ELF-1 (cell line): ENCODE measurements around the gene FOXO1.

Source experiments
- DNase-seq: peaks from one replicate; pipeline ENCODE4 v3.0.0-alpha.2; 2016; ENCODE audit warnings: low read depth, low spot score

FOXO1 gene

DNA sequence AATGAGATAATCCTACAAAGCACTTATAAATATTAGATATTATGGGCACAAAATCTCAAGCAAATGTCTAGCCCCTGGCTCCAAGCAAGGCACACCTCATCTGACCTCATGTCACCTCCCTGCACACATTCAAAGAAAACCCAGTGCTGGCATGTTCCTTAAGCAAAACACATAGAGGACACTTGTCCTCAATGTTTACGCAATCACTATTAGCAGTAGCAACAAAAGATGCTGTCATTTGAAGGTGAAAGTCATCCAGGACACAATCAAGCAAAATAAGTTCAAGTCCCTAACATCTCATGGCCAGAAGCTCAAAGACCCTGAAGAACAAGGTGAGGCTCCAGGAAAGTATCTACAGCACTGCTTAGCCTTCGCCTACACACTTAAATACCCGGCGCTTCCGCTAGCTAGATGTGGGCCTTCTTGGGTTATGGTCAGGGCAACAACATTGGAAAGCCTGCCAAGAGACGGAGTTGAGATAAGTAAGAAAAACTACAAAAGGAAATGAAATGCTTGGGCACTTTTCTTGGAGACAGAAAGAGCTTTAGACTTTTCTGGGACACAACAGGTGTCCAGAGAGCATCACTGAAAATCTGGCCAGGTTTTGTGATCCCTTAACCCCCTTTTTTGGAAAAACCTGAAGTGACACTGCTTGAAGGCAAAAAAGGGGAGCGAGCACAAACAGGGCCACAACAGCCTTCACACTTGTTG is 85.7 kb downstream of the FOXO1 start:
- no peak for DNase-seq

GRCh38 chr13:40579535-40579934 is 86.9 kb downstream of the FOXO1 start:
- no peak for DNase-seq

DNA sequence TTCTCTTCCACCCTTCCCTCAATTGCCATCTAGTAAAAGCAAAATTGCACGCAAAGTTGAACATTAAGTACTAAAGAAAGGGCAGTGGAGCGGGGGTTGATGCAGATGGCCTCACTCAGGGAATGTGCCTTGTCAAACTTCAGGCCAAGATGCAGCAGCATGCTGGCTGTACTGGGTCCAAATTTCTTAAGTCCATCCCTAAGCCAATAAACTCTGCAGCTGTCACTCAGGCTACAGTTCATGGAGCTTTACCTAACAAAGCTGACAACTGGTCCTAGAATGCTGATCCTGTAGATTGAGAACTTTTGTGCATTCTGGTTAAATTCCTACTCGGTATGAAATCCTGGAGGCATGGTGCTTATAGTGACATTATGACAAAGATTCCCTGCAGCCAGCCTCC is 88.4 kb downstream of the FOXO1 start:
- DNase-seq, result no peak

DNA sequence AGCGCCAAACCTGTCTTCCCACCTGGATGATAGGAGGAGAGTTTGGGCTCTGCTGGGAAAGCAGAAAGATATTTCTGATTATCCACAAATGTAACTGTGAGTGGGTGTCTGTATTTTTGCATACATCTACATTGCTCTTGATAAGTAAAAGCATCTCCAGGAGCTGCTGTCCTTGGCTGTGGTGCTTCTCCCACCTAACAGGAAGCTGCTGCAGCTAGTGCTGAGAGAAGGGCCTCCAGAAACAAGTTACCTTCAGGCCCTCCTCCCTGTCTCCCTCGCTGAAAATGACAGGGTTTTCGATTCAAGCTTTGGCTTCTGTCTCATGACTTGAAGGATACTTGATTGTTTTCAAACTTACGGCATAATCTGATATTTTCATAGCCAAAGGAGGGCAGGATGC is 90.1 kb downstream of the FOXO1 start:
- no peak for DNase-seq

DNA sequence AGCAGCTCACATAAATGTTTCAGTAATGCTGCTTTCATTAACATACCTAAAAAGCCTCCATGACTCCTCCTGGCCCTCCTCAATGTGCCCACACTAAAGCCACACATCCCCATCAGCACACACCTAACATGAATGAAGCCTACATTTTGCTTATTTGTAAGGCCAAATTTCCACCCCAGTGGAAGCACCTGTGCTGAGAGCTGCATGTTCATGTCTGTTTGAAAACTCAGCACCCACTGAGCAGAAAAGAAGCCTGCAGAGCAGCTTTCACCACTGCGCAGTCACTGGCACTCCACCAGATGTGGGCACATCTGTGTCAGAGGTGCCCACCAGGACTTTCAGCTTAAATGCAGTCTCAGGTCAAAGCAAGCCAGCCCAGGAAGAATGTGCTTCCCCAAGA is 93.5 kb downstream of the FOXO1 start:
- DNase-seq, result no peak

GRCh38 chr13:40571338-40571963 is 95.0 kb downstream of the FOXO1 start:
- no peak for DNase-seq

- DNase-seq, result no peak
Observed at GRCh38 chr13:40570930-40571329, 95.5 kb downstream of the FOXO1 start.

DNA sequence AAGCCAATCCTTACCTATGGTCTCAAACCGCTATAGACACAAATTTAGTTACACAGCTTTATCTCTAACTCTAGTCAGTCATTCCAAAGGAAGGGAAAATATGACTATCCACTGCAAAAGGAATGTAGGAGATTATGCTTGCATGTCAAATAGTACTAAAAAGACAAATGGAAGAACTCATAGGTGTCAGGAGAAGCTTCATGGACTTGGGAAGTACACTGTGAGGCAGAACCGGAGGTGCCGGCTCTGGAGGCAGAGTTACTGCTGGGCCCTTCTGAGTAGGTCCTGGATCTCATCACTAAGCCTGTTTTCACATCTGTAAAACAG is 97.5 kb downstream of the FOXO1 start:
- DNase-seq, result no peak

DNA sequence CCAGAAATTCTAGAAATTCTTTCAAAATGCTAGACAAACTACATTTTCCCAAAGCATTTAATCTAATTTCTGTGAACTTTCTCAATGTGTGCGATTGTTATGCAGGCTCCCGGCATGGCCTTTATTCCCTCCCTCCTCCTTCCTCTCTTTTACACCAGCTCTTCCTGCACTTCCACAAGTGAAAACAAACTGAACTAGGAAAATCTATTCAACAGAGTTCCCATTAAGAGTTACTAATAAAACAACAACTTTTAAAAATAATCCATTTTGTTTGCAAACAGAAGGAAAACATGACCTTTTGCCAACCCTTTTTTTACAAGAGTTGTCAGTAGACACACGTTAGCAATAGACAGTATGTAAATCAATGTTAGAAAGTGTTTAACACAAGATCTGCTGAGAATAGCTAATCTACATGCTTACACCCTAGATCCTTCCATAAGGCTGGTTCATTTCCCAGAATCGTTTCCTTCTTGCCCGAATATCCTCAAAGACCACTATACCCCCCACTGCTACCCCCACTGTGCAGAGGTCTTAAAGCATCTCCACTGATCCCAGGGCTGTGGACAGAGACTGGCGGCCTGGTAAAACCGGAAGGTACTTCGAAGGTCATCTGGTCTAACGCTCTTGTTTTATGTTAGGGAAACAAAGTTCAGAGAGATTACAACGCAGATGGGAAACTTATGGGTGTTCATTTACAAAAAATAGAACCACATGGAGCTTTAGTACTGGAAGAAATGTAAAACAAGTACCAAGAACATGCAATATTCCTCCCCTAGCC is 98.0 kb downstream of the FOXO1 start:
- no peak for DNase-seq

GRCh38 chr13:40566811-40567210 is 99.6 kb downstream of the FOXO1 start:
- DNase-seq, result no peak

- no peak for DNase-seq
Observed at GRCh38 chr13:40565282-40566148, 100.9 kb downstream of the FOXO1 start.

GRCh38 chr13:40564342-40565001 is 102.0 kb downstream of the FOXO1 start:
- DNase-seq, result no peak

GRCh38 chr13:40563350-40564125 is 102.9 kb downstream of the FOXO1 start:
- DNase-seq, result no peak

DNA sequence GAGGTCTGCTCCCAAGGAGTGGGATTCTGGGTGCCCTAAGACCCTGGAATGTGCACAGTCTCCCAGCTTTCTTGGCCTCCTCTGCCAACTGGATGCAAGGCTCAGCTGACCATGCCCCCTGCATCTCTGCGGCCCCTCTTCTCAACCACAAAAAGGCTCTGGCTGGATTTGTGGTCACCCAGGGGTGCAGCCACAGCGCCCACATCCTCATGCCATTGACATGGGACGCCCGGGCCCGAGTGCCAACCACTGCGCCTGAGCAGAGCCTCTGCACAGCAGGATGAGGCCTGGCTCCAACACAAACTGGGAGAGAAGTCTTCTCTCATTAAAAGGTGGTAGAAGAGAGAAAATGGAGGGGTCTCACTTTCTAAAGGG is 103.5 kb downstream of the FOXO1 start:
- no peak for DNase-seq

- DNase-seq, result no peak
Observed at GRCh38 chr13:40559915-40560314, 106.5 kb downstream of the FOXO1 start.

DNA sequence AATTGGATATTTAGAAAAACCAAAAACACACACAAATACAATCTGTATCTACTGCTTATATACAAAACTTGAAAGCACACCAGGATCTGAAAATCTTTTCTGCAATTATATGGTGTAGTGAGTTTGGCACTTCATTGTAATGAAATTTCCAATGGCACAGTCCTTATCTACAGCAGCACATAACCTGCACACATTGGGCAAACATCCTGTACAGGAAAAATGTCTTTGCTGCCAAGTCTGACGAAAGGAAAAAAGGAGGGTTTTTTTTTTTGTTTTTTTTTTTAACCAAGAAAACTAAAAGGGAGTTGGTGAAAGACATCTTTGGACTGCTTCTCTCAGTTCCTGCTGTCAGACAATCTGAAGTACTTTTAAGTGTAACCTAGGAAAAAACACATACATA is 107.8 kb downstream of the FOXO1 start:
- no peak for DNase-seq

- no peak for DNase-seq
Observed at GRCh38 chr13:40556453-40556852, 110.0 kb downstream of the FOXO1 start.

DNA sequence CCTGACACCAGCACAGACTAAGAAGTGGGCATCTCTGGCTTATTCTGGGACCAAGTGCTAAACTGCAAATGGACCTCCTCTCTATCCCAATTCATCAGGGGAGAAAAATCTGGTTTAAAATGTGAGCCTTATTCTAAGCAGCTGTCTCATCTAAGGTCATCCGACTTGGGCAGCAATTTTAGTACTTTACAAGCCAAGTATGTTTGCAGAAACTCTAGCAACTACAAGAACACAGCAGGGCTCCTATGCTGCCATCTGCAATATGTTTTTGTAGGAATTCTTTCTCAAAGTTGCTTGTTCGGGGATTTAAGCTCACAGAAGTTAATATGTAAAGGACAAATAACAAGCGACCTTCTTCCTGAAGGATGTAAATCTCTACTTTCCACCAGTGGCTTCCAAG is 113.1 kb downstream of the FOXO1 start:
- DNase-seq, result no peak

DNA sequence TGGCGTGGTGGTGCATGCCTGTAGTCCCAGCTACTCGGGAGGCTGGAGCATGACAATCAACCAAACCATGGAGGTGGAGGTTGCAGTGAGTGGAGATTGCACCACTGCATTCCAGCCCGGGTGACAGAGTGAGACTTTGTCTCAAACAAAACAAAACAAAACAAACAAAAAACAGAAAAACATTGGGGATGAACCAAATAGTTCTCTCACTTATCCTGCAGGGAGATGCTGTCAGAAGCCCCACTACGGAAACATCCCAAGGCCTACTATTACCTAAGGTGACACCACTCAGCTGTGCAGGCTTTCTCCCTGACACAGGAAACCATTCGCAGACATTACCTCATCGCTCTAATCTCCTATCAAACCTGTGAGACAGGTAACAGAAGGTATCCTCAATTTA is 113.5 kb downstream of the FOXO1 start:
- DNase-seq, result no peak

GRCh38 chr13:40550130-40550529 is 116.3 kb downstream of the FOXO1 start:
- no peak for DNase-seq
